Left forelimb (tissue), 1 donor: ENCODE results near the gene TBX2.
"Not testable (repeated sequence)": the region's sequence is repeated elsewhere in the genome, so short reads cannot be mapped to it uniquely, and the experiment has no call there.

Experiments
- DNase-seq: peaks from one replicate; pipeline ENCODE4 v3.0.0-alpha.2; 2018; ENCODE audit warnings: low spot score

TBX2 gene

DNA sequence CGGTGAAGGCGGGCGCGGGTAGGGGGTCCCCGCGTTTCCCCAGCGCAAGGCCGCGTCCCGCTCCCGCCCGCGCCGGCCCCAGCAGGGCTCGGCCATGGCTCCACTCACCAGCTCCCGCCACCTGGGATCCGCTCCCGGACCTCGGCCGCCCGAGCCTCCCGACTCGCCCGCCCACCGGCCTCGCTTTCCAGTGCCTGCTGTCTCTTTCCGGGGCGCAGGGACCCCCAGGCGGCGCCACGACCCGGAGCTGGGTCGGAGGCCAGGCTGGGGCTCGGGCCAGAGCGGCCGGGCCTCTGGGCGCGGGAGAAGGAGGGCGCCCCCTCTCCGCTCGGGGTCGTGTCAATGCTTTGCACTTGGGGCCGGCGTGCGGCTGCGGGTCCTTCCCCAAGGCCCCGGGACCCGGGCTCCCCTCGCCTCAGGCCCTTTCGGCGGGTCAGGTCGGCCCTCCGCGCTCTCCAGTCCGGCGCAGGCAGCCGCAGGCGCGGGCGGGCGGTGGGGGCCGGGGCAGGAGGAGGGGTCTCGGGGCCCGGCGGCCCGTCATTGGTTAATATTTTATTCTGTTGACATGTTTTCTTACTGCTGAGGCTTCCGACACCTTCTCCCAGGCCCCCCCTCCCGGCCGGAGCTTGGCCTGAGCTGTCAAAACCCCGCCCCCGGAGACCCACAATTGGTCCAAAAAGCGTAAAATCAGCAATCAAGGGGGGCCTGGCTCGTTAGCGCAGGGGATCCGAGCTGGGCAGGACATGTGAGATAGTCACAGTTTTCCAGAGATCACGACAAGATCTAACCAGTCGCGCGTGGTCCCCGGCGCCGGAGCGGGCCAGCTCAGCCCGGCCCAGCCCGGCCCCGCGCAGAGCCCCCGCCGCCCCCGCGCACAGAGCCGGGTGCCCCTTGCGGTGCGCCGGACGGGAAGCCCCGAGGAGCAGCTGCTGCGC is at the start of gene TBX2:
TSS of gene TBX2 (plus strand) at position 713 of the 935 bp plus-strand sequence. CDS start 334 bp downstream, outside the sequence.
- peak; percentile 86 for DNase-seq

DNA sequence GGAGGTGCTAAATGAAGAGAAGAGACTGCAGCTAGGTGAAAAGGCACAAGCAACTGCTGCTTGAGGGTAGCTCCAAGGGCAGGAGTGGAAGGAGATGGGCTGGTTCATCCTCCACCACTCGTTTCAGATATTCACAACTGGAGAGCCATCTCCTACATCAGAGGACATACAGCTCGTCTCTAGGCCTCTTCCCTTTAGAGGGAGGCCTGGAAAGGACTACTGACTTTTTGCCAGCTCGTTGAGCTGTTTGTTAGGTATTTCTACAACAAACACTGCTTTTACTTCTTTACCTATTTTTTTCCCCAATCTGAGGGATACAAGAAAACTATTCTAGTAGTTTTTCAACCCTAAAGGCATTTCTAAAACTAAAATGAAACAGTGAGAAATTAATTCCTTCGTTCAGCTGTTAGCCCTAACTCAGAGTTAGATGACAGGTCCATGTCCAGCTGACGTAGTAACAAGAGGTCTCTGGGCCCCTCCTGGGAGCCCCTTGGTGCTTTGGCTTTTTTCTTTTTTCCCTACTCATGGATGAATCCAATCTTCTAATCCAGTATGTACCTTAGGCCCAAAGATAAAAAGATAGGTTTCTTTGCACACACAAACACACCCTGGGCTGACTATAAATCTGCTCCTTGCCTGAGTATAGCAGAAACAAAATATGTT is 47.8 kb upstream of the TBX2 start:
- no peak for DNase-seq

DNA sequence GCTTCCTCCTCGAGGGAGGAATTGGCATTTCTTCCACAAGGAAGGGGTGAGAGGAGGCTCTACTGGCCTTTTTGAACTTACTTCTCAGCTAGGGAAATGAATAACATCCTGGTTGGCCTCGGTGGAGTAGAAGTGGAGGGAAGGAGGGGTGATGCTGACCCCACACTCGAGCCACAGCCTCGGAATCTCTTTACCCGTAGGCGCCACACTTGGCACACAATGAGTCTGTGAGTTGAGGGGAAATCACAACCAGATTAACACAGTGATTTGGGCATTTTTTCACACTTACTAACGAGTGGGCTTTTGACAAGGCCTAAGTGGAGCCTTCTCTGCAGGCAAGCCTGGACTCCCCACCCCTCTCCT is 47.3 kb upstream of the TBX2 start:
- no peak for DNase-seq

DNA sequence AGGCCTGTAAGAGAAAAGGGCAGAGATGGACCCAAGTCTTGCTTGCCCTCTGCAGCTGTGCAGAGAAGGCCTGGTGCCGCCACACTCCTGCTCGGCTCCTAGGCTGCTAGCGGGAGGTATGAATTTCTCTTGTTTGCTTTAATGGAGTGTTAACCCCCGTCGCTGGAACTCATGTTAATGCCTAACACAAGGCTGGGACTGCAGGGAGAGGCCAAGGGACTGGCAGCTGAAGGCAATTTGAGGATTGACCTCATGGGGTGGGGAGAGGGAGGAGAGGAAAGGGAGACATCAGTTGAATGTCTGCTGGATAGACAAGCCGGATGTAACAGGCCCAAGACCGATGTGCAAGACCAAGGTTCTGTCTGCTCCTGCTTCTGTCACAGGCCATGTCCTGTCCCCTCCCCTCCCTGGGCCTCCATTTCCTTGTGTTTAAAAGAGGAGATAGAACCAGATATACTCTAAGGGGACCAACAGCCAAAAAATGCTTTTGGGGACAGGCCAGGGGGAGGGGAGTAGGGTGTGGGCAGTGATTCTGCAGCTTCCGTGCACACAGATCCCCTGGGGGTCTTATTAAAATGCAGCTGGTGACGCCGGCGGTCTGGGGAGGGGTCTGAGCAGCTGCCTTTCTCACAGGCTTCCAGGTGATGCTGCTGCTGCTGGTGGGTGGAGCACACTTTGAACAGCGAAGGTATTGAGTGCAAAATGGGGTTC is 46.7 kb upstream of the TBX2 start:
- no peak for DNase-seq

DNA sequence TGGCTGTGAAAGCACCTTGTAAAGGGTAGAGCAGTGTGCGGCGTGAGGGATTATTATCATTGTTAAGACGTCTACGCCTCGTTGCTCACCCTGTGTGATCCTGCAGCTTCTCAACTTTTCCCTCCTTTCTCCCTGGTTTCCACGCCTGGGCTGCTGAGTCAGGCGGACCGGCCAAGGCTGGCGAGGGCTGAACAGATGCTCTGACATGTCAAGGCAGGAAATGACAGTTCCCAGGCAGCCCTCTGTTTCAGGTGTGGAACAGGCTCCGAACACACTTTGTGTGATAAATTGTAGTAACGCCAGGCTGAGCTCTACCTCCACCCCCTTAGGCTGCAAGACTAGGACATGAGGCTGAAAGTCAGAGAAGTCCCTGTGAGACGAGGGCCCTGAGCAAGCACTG is 46.0 kb upstream of the TBX2 start:
- DNase-seq: no peak

DNA sequence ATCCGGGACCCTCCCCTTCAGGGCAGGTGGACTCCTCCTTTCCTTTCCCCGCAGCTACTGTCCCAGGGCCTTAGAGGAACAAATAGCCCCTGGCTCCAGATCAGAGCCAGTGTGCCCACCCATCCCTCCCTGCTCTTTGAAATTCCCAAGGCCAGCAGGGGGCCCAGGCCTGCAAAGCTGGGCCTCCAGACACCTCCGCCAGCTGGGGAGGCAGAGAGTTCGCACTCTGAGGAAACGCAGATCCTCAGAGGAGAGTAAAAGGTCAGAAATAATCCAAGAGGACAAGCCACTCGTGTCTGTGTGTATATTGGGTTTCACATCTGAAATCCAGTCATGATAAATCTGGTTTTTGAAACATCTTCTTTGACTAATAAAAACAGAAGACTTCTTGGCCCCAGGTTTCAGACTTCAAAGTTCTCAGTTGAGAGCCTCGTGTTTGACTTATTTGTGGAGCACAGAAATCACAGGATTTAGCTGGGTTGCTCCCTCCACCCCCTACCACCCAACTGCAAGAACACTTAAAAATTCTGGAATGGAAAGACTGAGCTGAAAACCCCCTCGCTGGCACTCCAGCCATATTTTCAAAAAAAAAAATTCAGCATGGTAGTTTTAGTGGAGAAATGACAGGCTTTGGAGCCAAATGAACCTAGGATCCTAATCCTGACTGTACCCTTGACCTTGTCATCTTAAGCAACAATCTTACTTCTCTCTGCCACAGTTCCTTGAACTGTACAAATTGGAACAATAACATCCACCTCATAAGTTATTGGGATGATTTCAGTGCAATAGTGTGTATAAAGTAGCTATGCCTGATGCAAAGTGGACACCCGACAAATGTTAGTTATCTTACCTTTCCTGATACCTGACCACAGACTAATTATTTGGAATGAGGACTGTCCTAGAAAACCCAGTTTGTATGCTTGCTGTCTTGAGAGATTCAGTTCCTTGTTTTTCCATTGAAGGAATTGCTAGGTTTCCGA is 44.5 kb upstream of the TBX2 start:
- no peak for DNase-seq

DNA sequence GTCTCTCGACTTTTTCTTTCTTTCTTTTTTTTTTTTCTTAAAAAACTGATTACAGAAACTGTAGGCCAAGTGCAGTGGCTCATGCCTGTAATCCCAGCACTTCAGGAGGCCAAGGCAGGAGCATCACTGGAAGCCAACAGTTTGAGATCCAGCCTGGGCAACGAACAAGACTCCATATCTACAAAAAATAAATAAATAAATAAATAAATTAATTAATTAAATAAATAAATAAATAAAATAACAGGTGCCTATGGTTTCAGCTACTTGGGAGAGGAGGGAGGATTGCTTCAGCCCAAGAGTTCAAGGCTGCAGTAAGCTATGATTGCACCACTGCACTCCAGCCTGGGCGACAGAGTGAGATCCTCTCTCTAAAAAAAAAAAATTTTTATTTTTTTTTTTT is 42.6 kb upstream of the TBX2 start:
- DNase-seq: not testable (repeated sequence)

DNA sequence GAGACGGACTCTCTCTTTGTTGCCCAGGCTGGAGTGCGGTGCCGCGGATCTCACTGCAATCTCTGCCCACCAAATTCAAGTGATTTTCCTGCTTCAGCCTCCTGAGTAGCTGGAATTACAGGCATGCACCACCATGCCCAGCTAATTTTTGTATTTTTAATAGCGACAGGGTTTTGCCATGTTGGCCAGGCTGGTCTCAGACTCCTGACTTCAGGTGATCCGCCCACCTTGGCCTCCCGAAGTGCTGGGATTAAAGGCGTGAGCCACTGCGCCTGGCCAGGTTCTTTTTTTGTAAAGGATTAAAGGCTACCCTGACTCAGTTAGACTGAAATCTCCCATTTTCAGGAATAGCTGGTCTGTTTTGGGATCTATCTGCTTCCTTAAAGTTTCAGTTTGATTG is 40.1 kb upstream of the TBX2 start:
- not testable (repeated sequence) for DNase-seq

DNA sequence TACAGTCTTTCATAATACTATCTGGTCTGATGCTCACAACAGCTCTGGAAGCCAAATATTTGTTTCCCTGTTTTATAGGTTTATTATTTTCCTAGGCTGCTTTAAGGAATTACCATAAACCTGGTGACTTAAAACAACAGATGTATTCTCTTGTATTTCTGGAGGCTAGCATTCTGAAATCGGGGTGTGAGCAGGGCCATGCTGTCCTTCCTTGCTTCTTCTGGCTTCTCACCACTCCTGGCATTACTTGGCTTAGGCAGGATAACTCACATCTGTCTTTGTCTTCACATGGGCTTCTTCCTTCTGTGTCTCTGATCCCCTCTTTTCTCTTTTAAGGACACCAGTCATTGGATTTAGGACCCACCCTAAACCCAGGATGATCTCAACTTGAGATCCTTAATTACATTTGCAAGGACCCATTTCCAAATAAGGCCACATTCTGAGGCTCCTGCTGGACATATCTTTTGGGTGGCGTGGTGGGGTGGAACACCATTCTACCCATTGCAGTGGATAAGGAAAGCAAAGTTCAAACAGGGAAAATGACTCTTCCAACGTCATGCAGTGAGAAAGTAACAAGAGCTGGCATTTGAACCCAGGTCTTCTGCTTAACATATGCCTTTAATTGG is 39.2 kb upstream of the TBX2 start:
- no peak for DNase-seq

DNA sequence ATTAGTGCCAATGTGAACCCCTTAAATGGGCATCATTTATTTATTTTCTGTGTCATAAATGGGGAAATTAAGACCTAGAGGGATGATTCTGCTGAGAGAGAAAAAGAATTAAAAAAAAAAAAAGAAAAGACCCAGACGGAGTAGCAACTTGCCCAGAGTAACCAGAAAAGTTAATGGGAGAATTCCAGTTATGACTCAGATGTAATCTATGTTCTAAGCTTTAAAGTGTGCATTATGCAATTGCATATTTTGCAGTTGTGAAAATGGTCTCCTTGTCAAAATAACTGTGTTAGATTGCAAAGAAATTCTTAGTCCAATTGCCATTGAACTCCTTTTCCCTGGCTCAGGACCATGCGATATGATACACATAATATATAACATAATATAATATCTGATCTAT is 38.6 kb upstream of the TBX2 start:
- DNase-seq: no peak

DNA sequence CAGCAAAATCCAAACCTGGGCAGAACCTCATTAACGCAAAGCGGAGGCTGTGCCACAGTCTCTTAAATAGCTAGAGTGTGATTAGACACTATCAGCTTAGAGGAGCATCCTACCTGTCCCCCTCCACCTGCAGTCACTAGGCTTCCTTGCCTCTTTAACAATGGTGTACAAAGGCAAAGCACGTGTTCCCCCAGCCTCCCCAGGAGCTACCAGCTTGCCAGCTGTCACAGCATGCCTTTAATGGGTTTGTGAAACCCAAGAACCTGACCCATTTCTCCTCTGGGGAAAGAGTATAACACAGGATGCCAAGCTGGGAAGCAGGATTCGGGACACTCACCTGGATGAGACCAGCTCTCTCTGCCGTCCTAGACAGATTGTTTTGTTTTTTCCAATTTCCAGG is 37.2 kb upstream of the TBX2 start:
- DNase-seq: no peak

DNA sequence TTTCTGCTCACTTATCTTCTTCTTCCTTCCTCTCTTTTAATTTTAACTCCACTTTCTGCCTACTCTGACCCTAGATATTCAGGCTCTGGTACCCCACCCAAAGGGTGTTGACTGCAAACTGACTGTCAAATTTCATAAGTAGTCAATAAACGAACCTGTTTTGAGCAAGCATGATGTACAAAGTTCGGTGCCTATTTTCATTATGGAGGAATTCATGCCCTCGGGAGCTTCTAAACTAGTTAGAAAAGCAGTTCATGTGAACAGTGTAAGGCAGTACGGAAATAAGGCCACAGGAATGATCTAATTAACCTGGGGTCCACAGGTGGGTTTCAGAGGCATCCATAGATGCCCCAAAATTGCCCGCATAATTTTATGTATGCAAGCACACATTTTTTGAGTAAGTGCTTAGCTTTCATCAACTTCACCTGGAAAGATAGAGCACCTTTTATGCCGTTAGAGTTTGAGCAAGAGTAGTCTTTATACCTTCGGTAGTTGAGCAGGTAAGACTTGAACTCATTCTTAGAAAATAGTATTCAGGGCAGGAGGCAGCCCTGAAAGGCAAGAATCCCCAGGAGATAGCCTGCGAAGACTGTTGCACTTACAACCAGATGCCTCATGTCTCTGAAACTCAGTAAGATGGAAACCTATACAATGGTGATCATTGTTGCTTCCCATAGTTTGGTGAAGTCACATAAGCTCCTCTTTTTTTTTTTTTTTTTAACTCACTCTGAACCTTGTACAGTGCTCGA is 36.6 kb upstream of the TBX2 start:
- DNase-seq: no peak

DNA sequence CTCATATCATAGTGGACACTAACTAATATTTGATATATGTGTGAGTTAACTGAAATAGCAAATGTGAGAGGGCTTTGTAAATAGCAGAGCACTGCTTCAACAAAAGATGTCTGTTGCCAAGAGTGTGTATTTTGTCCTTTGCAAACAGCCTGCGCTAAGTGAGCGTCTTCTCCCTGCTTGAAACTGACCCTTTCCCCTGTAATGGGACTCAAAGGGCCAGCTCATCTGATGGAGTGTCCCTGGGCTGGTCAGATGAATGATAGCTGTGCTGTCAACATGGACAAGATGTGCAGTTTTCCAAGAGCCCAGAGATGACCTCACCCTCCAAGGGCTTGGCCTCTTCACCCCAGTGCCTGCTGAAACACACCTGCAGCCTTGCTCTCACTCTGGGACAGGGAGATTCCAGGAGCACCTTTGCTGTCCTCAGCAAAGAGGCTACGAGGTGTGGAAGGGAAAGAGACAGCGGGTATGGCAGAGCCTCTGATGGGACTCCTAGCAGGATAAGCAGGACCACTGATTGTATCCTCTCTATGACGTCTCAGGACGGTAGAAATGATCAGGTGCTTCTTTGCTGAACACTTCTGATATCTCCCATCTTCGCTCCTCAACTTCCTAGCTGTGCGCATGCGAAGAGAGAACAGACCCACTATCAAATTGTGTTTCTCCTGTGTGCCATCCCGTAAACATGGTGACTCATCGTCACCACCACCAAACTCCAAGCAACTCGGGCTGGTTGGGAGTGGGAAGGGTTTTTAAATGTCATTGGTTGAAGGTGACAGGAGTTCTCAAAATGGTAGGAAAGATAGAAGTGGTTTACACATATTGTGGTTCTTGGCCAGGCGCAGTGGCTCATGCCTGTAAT is 35.8 kb upstream of the TBX2 start:
- no peak for DNase-seq

DNA sequence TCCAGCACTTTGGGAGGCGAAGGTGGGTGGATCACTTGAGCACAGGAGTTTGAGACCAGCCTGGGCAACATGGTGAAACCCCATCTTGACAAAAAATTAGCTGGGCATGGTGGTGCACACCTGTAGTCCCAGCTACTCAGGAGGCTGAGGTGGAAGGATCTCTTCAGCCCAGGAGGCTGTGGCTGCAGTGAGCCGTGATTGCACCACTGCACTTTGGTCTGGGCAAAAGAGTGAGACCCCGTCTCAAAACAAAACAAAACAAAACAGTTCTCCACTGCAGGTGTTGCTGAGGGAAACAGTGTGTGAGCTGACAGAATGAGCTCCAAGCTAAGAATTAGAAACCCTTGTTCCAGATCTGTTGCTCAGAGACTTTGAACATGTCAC is 35.2 kb upstream of the TBX2 start:
- no peak for DNase-seq

DNA sequence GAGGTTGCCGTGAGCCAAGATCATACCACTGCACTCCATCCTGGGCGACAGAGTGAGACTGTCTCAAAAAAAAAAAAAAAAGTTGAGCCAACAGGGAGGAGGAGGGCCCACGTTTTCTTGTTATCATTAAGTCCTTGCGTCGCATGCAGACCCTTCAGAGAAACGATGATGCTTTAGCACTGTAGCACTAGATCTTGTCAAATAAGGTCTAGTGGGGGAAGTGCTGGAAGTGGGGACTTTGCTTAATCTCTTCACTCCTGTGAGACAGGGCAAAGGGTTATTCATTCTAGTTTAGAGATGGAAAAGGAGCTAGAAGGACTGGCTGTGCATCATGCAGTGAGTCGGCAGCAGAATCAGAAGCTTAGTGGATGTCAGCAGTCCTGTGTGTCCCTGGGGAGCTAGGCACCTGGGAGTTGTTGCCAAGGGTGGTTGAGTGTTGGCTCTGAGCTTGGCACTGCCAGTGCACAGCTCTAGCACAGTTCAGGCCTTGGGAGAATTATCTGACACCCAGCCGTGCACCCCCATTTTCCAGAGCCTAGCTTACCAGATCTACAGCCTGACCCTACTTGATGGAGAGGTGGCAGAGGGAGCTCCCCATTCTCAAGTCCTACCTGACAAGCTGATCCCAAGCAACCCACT is 33.4 kb upstream of the TBX2 start:
- no peak for DNase-seq

DNA sequence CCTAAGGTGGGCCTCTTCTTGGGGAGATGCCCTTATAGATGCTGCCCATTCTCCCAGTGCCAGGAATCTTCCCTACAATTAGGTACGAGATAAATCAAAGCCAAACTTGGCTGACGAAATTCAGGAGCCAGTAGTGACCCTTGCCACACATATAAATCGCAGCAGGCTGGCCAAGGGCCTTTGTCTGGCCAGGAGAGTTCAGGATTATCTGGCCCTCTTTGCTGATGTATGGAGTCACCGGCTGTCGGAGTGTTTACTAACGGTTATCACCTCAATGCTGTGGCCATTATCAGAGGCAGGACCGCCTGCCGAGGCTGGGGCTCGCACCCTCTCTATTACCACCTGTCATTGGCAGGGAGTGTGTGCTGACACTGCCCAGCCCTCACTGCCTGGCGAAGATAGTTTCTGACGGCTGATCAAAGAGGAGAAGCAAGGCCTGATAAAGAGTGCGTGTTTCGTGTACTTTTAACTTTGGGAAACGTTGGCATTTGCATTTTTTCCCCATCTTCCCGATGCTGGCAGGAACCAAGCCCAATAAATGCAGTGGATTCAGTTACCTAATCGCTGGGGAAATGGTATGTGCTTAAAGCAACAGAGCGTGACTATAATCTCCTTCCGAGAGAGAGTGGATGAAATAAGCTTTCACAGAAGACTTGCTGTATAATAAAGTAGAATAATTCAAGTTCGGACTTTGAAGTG is 32.8 kb upstream of the TBX2 start:
- DNase-seq: no peak

DNA sequence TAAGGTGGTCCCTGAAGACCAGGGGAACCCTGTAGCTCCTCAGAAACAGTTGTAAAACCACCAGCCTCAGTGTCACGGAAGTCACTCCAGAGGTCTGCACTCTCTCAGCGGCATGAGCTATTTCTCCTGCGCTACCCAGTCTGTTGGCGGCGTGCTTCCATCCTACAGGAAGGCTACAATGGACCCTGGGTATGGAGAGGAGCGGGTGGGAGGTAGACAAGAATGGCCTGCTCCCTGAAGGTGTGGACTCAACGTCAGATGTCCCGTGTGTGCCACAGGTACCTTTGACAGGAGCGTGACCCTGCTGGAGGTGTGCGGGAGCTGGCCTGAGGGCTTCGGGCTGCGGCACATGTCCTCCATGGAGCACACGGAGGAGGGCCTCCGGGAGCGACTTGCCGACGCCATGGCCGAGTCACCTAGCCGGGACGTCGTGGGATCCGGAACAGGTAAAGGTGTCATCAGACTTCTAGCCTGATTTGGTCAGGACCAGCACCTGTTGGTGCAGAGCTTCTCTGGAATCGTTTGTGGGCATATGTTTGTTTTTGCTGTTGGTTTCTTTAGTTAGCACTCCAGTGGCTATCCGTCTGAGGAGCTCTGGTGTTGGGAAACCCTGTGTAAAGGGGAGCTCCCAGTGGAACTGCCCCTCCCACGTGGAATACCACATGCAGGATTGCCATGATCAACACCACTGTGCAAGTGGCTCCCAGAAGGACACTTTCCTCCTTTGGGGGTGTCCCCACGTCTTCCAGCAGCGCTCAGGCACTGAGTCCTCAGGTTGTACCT is 31.4 kb upstream of the TBX2 start:
- DNase-seq: no peak
